ENCODE data around the gene LGI4. TPM values are rescaled to one million over a fixed set of nuclear protein-coding genes. Genes with fewer than 3 reads are reported as not detected.

LGI4 gene
- total and polyA plus RNA-seq, 7 donors = 4.2 to 47.1 (median 31.6) TPM

GRCh38 chr19:35099155-35099896 lies 35.5 kb downstream of the LGI4 start:
- no peaks in the 10 kb centered on the region for H3K27me3 ChIP-seq
- H3K27ac ChIP-seq = no peak overlapping the region
- no peaks in the 10 kb centered on the region for H3K4me1 ChIP-seq
- H3K4me3 ChIP-seq = no peak overlapping the region
- H3K9me3 ChIP-seq = no peaks in the 10 kb centered on the region
- TF ChIP-seq, protein P1, sequence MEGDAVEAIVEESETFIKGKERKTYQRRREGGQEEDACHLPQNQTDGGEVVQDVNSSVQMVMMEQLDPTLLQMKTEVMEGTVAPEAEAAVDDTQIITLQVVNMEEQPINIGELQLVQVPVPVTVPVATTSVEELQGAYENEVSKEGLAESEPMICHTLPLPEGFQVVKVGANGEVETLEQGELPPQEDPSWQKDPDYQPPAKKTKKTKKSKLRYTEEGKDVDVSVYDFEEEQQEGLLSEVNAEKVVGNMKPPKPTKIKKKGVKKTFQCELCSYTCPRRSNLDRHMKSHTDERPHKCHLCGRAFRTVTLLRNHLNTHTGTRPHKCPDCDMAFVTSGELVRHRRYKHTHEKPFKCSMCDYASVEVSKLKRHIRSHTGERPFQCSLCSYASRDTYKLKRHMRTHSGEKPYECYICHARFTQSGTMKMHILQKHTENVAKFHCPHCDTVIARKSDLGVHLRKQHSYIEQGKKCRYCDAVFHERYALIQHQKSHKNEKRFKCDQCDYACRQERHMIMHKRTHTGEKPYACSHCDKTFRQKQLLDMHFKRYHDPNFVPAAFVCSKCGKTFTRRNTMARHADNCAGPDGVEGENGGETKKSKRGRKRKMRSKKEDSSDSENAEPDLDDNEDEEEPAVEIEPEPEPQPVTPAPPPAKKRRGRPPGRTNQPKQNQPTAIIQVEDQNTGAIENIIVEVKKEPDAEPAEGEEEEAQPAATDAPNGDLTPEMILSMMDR (IDR thresholded peaks at IDR 0.05) = no peak
- TF ChIP-seq EP300 (IDR thresholded peaks at IDR 0.05) (no peak), POLR2A (IDR thresholded peaks at IDR 0.05) (no peak), POLR2AphosphoS5 (IDR thresholded peaks at IDR 0.05) (no peak)
- no peaks in the 10 kb centered on the region for H3K36me3 ChIP-seq
- intact Hi-C loops (cut with DNase I) = no loop called here
- DNase-seq = no peak
- WGBS, 2 donors = 78 to 86% methylated on average over 21 of the region's 21 CpGs

DNA sequence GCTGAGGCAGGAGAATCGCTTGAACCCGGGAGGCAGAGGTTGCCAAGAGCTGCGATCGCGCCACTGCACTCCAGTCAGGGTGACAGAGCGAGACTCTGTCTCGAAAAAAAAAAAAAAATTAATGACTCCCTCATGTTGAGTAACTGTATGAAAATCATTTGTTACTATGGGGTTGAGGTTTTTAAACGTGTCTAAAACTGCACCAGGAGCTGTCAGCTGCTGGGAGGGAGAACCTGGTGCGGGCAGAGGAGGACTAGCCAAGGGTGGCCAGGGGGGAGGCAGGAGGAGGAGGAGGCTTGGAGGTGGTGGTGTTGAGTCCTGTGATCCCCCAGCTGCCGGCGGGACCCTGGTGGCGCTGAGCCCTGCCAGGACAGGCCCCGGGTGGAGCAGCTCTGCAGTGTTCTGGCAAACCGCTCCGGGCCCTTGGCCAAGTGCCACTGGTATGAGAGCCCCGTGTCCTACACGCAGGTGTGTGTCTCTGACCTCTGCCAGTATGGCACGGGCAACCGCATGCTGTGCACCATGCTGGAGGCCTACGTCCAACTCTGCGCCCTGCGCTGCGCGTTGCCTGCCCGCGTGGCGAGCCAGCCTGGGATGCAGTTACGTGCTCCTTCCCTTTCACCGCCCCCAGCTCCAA lies 36.3 kb downstream of the LGI4 start:
- no peak for DNase-seq
- Histone ChIP-seq H3K4me1 (no peaks in the 10 kb centered on the region), H3K36me3 (no peaks in the 10 kb centered on the region), H3K9me3 (no peaks in the 10 kb centered on the region), H3K27me3 (no peaks in the 10 kb centered on the region), H3K27ac (no peak overlapping the region), H3K4me3 (no peak overlapping the region)
- intact Hi-C loops (cut with DNase I) = no loop called here
- 71 to 87% methylated on average over 29 of the region's 29 CpGs for WGBS, 2 donors
- TF ChIP-seq POLR2A (IDR thresholded peaks at IDR 0.05) = no peak
- TF ChIP-seq POLR2AphosphoS5 (IDR thresholded peaks at IDR 0.05) = no peak
- TF ChIP-seq, protein P1 (IDR thresholded peaks at IDR 0.05) = no peak
- no peak for TF ChIP-seq EP300 (IDR thresholded peaks at IDR 0.05)

- DNase-seq = no peak
- Histone ChIP-seq H3K4me1 (peaks cover 0 to 3% (median 1%) of the 10 kb centered on the region in 4 donors), H3K4me3 (no peak overlapping the region), H3K27ac (no peak overlapping the region), H3K36me3 (no peaks in the 10 kb centered on the region), H3K27me3 (peaks cover 0 to 8% (median 6%) of the 10 kb centered on the region in 3 donors), H3K9me3 (no peaks in the 10 kb centered on the region)
- intact Hi-C loops (cut with DNase I) = no loop called here
- 82 to 84% methylated on average over 8 of the region's 8 CpGs for WGBS, 2 donors
- TF ChIP-seq POLR2AphosphoS5 (IDR thresholded peaks at IDR 0.05) (no peak), POLR2A (IDR thresholded peaks at IDR 0.05) (no peak), EP300 (IDR thresholded peaks at IDR 0.05) (no peak)
- TF ChIP-seq, protein P1 (IDR thresholded peaks at IDR 0.05) = no peak
Observed at GRCh38 chr19:35095667-35096368, 39.0 kb downstream of the LGI4 start.

DNA sequence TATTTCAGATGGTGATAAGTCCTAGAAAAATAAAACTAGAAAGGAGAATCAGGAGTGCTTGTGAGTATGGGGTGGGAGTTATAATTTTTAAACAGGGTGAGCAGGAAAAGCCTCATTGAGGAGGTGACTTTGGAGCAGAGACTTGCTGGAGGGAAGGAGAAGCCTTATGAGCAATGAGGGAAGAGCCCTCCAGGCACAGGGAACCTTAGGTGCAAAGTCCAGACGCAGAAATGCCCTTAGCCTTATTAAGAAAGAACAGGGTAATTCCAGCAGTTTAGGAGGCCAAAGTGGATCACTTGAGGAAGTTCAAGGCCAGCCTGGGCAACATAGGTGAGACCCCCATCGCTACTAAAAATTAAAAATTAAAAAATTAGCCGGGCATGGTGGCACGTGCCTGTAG lies 40.2 kb downstream of the LGI4 start:
- WGBS, 2 donors = 84 to 91% methylated on average over 4 of the region's 4 CpGs
- peaks cover 0 to 11% (median 7%) of the 10 kb centered on the region in 4 donors for H3K4me1 ChIP-seq
- peaks cover 0 to 19% (median 18%) of the 10 kb centered on the region in 3 donors for H3K27me3 ChIP-seq
- H3K36me3 ChIP-seq = no peaks in the 10 kb centered on the region
- no peaks in the 10 kb centered on the region for H3K9me3 ChIP-seq
- H3K4me3 ChIP-seq = no peak overlapping the region
- intact Hi-C loops (cut with DNase I) = loop anchor here (5.0 kb wide), 1 partner anchor 122 kb away; no protein-coding TSS in a partner anchor
- H3K27ac ChIP-seq = no peak overlapping the region
- DNase-seq = no peak
- no peak for TF ChIP-seq POLR2A (IDR thresholded peaks at IDR 0.05)
- TF ChIP-seq EP300 (IDR thresholded peaks at IDR 0.05) = no peak
- TF ChIP-seq POLR2AphosphoS5 (IDR thresholded peaks at IDR 0.05) = no peak
- TF ChIP-seq, protein P1 (IDR thresholded peaks at IDR 0.05) = no peak

All from sigmoid colon (tissue), 7 donors.